ENCODE data around the gene FYN. TPM values are rescaled to one million over a fixed set of nuclear protein-coding genes. Genes with fewer than 3 reads are reported as not detected.

FYN gene
- polyA plus RNA-seq, 4 donors = 17.9 to 33.8 (median 24.8) TPM

- Histone ChIP-seq H3K36me3 (ENCODE audit: control insufficient read depth in 3 of 3, insufficient read depth in 2 of 3, low read depth in 1 of 3, low read length in 3 of 3) (no peaks in the 10 kb centered on the region), H3K27ac (ENCODE audit: low read depth in 1 of 3, low read length in 2 of 3) (no peak overlapping the region), H3K9me3 (ENCODE audit: control insufficient read depth in 2 of 2, insufficient read depth in 1 of 2, low read depth in 1 of 2, low read length in 1 of 2) (peaks cover 0 to 6% of the 10 kb centered on the region in 2 donors), H3K4me1 (ENCODE audit: control insufficient read depth in 3 of 3, insufficient read depth in 2 of 3, low read depth in 1 of 3, low read length in 2 of 3) (peaks cover 0 to 11% (median under 1%) of the 10 kb centered on the region in 3 donors), H3K4me3 (ENCODE audit: low read depth in 1 of 3, low read length in 3 of 3) (no peak overlapping the region), H3K27me3 (ENCODE audit: control insufficient read depth in 3 of 3, insufficient read depth in 3 of 3, low read length in 3 of 3) (no peaks in the 10 kb centered on the region)
- FAIRE-seq (no peak), DNase-seq (no peak)
- WGBS, 3 donors = 83 to 85% (median 85%) methylated on average over 8 of the region's 8 CpGs
Measured at GRCh38 chr6:111865909-111866546, 7.2 kb downstream of the FYN start.

- FAIRE-seq (no peak), DNase-seq (no peak)
- no peaks in the 10 kb centered on the region for H3K36me3 ChIP-seq (ENCODE audit: control insufficient read depth in 3 of 3, insufficient read depth in 2 of 3, low read depth in 1 of 3, low read length in 3 of 3)
- H3K27me3 ChIP-seq (ENCODE audit: control insufficient read depth in 3 of 3, insufficient read depth in 3 of 3, low read length in 3 of 3) = no peaks in the 10 kb centered on the region
- no peak overlapping the region for H3K27ac ChIP-seq (ENCODE audit: low read depth in 1 of 3, low read length in 2 of 3)
- 42 to 62% (median 53%) methylated on average over 6 of the region's 6 CpGs for WGBS, 3 donors
- H3K4me1 ChIP-seq (ENCODE audit: control insufficient read depth in 3 of 3, insufficient read depth in 2 of 3, low read depth in 1 of 3, low read length in 2 of 3) = peaks cover 0 to 5% (median 0%) of the 10 kb centered on the region in 3 donors
- no peak overlapping the region for H3K4me3 ChIP-seq (ENCODE audit: low read depth in 1 of 3, low read length in 3 of 3)
- H3K9me3 ChIP-seq (ENCODE audit: control insufficient read depth in 2 of 2, insufficient read depth in 1 of 2, low read depth in 1 of 2, low read length in 1 of 2) = peaks cover 0 to 4% of the 10 kb centered on the region in 2 donors
Measured at GRCh38 chr6:111865049-111865585, 8.1 kb downstream of the FYN start.

GRCh38 chr6:111864138-111865048 is 8.9 kb downstream of the FYN start:
- no peak overlapping the region for H3K4me3 ChIP-seq (ENCODE audit: low read depth in 1 of 3, low read length in 3 of 3)
- H3K9me3 ChIP-seq (ENCODE audit: control insufficient read depth in 2 of 2, insufficient read depth in 1 of 2, low read depth in 1 of 2, low read length in 1 of 2) = peaks cover 0 to 1% of the 10 kb centered on the region in 2 donors
- no peak overlapping the region for H3K27ac ChIP-seq (ENCODE audit: low read depth in 1 of 3, low read length in 2 of 3)
- peaks cover 0 to 4% (median 0%) of the 10 kb centered on the region in 3 donors for H3K4me1 ChIP-seq (ENCODE audit: control insufficient read depth in 3 of 3, insufficient read depth in 2 of 3, low read depth in 1 of 3, low read length in 2 of 3)
- WGBS, 3 donors = 75 to 88% (median 80%) methylated on average over 6 of the region's 6 CpGs
- FAIRE-seq (no peak), DNase-seq (no peak)
- no peaks in the 10 kb centered on the region for H3K36me3 ChIP-seq (ENCODE audit: control insufficient read depth in 3 of 3, insufficient read depth in 2 of 3, low read depth in 1 of 3, low read length in 3 of 3)
- no peaks in the 10 kb centered on the region for H3K27me3 ChIP-seq (ENCODE audit: control insufficient read depth in 3 of 3, insufficient read depth in 3 of 3, low read length in 3 of 3)

- DNase-seq (no peak), FAIRE-seq (no peak)
- WGBS, 3 donors = 89 to 95% (median 91%) methylated on average over 6 of the region's 6 CpGs
Measured at GRCh38 chr6:111862741-111863140, 10.5 kb downstream of the FYN start.

GRCh38 chr6:111862314-111862713 is 10.9 kb downstream of the FYN start:
- Histone ChIP-seq H3K4me1 (ENCODE audit: control insufficient read depth in 3 of 3, insufficient read depth in 2 of 3, low read depth in 1 of 3, low read length in 2 of 3) (peaks cover 0 to 2% (median 0%) of the 10 kb centered on the region in 3 donors), H3K4me3 (ENCODE audit: low read depth in 1 of 3, low read length in 3 of 3) (no peak overlapping the region), H3K27me3 (ENCODE audit: control insufficient read depth in 3 of 3, insufficient read depth in 3 of 3, low read length in 3 of 3) (no peaks in the 10 kb centered on the region), H3K9me3 (ENCODE audit: control insufficient read depth in 2 of 2, insufficient read depth in 1 of 2, low read depth in 1 of 2, low read length in 1 of 2) (no peaks in the 10 kb centered on the region), H3K27ac (ENCODE audit: low read depth in 1 of 3, low read length in 2 of 3) (no peak overlapping the region), H3K36me3 (ENCODE audit: control insufficient read depth in 3 of 3, insufficient read depth in 2 of 3, low read depth in 1 of 3, low read length in 3 of 3) (no peaks in the 10 kb centered on the region)
- DNase-seq (no peak), FAIRE-seq (no peak)
- WGBS, 3 donors = 90 to 95% (median 94%) methylated on average over 5 of the region's 5 CpGs

More at GRCh38 chr6:111862741-111863140, 10.5 kb downstream of the FYN start:
- Histone ChIP-seq H3K27ac (ENCODE audit: low read depth in 1 of 3, low read length in 2 of 3) (no peak overlapping the region), H3K9me3 (ENCODE audit: control insufficient read depth in 2 of 2, insufficient read depth in 1 of 2, low read depth in 1 of 2, low read length in 1 of 2) (no peaks in the 10 kb centered on the region), H3K4me3 (ENCODE audit: low read depth in 1 of 3, low read length in 3 of 3) (no peak overlapping the region), H3K27me3 (ENCODE audit: control insufficient read depth in 3 of 3, insufficient read depth in 3 of 3, low read length in 3 of 3) (no peaks in the 10 kb centered on the region), H3K36me3 (ENCODE audit: control insufficient read depth in 3 of 3, insufficient read depth in 2 of 3, low read depth in 1 of 3, low read length in 3 of 3) (no peaks in the 10 kb centered on the region), H3K4me1 (ENCODE audit: control insufficient read depth in 3 of 3, insufficient read depth in 2 of 3, low read depth in 1 of 3, low read length in 2 of 3) (peaks cover 0 to 2% (median 0%) of the 10 kb centered on the region in 3 donors)

GRCh38 chr6:111861431-111861885 is 11.8 kb downstream of the FYN start:
- FAIRE-seq = no peak
- no peak for DNase-seq
- H3K27me3 ChIP-seq (ENCODE audit: control insufficient read depth in 3 of 3, insufficient read depth in 3 of 3, low read length in 3 of 3) = no peaks in the 10 kb centered on the region
- WGBS, 3 donors = 75 to 87% (median 79%) methylated on average over 7 of the region's 7 CpGs
- no peak overlapping the region for H3K4me3 ChIP-seq (ENCODE audit: low read depth in 1 of 3, low read length in 3 of 3)
- no peak overlapping the region for H3K27ac ChIP-seq (ENCODE audit: low read depth in 1 of 3, low read length in 2 of 3)
- no peaks in the 10 kb centered on the region for H3K36me3 ChIP-seq (ENCODE audit: control insufficient read depth in 3 of 3, insufficient read depth in 2 of 3, low read depth in 1 of 3, low read length in 3 of 3)
- H3K4me1 ChIP-seq (ENCODE audit: control insufficient read depth in 3 of 3, insufficient read depth in 2 of 3, low read depth in 1 of 3, low read length in 2 of 3) = peaks cover 0 to 2% (median 0%) of the 10 kb centered on the region in 3 donors
- no peaks in the 10 kb centered on the region for H3K9me3 ChIP-seq (ENCODE audit: control insufficient read depth in 2 of 2, insufficient read depth in 1 of 2, low read depth in 1 of 2, low read length in 1 of 2)

GRCh38 chr6:111858347-111858746 is 14.9 kb downstream of the FYN start:
- Histone ChIP-seq H3K36me3 (ENCODE audit: control insufficient read depth in 3 of 3, insufficient read depth in 2 of 3, low read depth in 1 of 3, low read length in 3 of 3) (no peaks in the 10 kb centered on the region), H3K9me3 (ENCODE audit: control insufficient read depth in 2 of 2, insufficient read depth in 1 of 2, low read depth in 1 of 2, low read length in 1 of 2) (no peaks in the 10 kb centered on the region), H3K4me3 (ENCODE audit: low read depth in 1 of 3, low read length in 3 of 3) (no peak overlapping the region), H3K27ac (ENCODE audit: low read depth in 1 of 3, low read length in 2 of 3) (no peak overlapping the region), H3K27me3 (ENCODE audit: control insufficient read depth in 3 of 3, insufficient read depth in 3 of 3, low read length in 3 of 3) (no peaks in the 10 kb centered on the region), H3K4me1 (ENCODE audit: control insufficient read depth in 3 of 3, insufficient read depth in 2 of 3, low read depth in 1 of 3, low read length in 2 of 3) (peaks cover 0 to 2% (median 0%) of the 10 kb centered on the region in 3 donors)
- WGBS, 3 donors = 60 to 75% (median 74%) methylated on average over 3 of the region's 3 CpGs
- FAIRE-seq (no peak), DNase-seq (no peak)

GRCh38 chr6:111857674-111858337 is 15.4 kb downstream of the FYN start:
- DNase-seq = no peak
- FAIRE-seq = no peak
- H3K4me3 ChIP-seq (ENCODE audit: low read depth in 1 of 3, low read length in 3 of 3) = no peak overlapping the region
- no peak overlapping the region for H3K27ac ChIP-seq (ENCODE audit: low read depth in 1 of 3, low read length in 2 of 3)
- 86 to 89% (median 87%) methylated on average over 8 of the region's 8 CpGs for WGBS, 3 donors
- H3K27me3 ChIP-seq (ENCODE audit: control insufficient read depth in 3 of 3, insufficient read depth in 3 of 3, low read length in 3 of 3) = no peaks in the 10 kb centered on the region
- H3K9me3 ChIP-seq (ENCODE audit: control insufficient read depth in 2 of 2, insufficient read depth in 1 of 2, low read depth in 1 of 2, low read length in 1 of 2) = no peaks in the 10 kb centered on the region
- peaks cover 0 to 2% (median 2%) of the 10 kb centered on the region in 3 donors for H3K4me1 ChIP-seq (ENCODE audit: control insufficient read depth in 3 of 3, insufficient read depth in 2 of 3, low read depth in 1 of 3, low read length in 2 of 3)
- no peaks in the 10 kb centered on the region for H3K36me3 ChIP-seq (ENCODE audit: control insufficient read depth in 3 of 3, insufficient read depth in 2 of 3, low read depth in 1 of 3, low read length in 3 of 3)
